GM23338 (cell line): ENCODE results near the gene FUT8. TPM values are rescaled to one million over a fixed set of nuclear protein-coding genes. Genes with fewer than 3 reads are reported as not detected.

ENCODE experiments used
- ATAC-seq: fragments of 200-7000 bp; cut with Tn5 transposase; 3 replicates; pipeline ENCODE4 v1.9.1; 2020
- DNase-seq: peaks from one replicate; pipeline ENCODE4 v3.0.0-alpha.2; 2015; ENCODE audit warnings: low spot score
- H2AFZ ChIP-seq: fragments of 200-600 bp; sonication (generic); 2 replicates; pipeline ENCODE4 v1.8.0; 2016; ENCODE audit warnings: antibody characterized with exemption, mild to moderate bottlenecking, moderate library complexity
- H3F3A ChIP-seq: fragments of 200-600 bp; sonication (generic); replicated peaks from 2 replicates; pipeline ENCODE4 v1.8.0; 2017; ENCODE audit warnings: antibody characterized with exemption, mixed run types, low read depth
- H3K27ac ChIP-seq: fragments of 200-600 bp; sonication (generic); 2 replicates; pipeline ENCODE4 v1.6.1; 2016; ENCODE audit warnings: low read depth
- H3K27me3 ChIP-seq: fragments of 200-600 bp; sonication (generic); 2 replicates; pipeline ENCODE4 v1.8.0; 2016; ENCODE audit warnings: mild to moderate bottlenecking, mixed run types, moderate library complexity; ENCODE audit not compliant: insufficient read depth
- H3K36me3 ChIP-seq: fragments of 200-600 bp; sonication (generic); 2 replicates; pipeline ENCODE4 v1.8.0; 2016; ENCODE audit warnings: mild to moderate bottlenecking; ENCODE audit not compliant: insufficient read depth
- H3K4me1 ChIP-seq: fragments of 200-600 bp; sonication (generic); 2 replicates; pipeline ENCODE4 v1.8.0; 2016; ENCODE audit warnings: mild to moderate bottlenecking, moderate library complexity; ENCODE audit not compliant: insufficient read depth
- H3K4me2 ChIP-seq: fragments of 200-600 bp; sonication (generic); 2 replicates; pipeline ENCODE4 v1.7.1; 2017; ENCODE audit warnings: mixed run types
- H3K4me3 ChIP-seq: fragments of 200-600 bp; sonication (generic); 2 replicates; pipeline ENCODE4 v1.6.1; 2016; ENCODE audit warnings: mixed run types
- H3K79me2 ChIP-seq: fragments of 200-600 bp; sonication (generic); replicated peaks from 2 replicates; pipeline ENCODE4 v1.8.0; 2017; ENCODE audit warnings: mild to moderate bottlenecking; ENCODE audit not compliant: insufficient read depth
- H3K9me2 ChIP-seq: fragments of 200-600 bp; sonication (generic); 2 replicates; pipeline ENCODE4 v1.8.0; 2017; ENCODE audit not compliant: insufficient read depth
- H4K20me1 ChIP-seq: fragments of 200-600 bp; sonication (generic); replicated peaks from 2 replicates; pipeline ENCODE4 v1.8.0; 2017; ENCODE audit warnings: mild to moderate bottlenecking; ENCODE audit not compliant: insufficient read depth
- H3K27ac Mint-ChIP-seq: 2 replicates; pipeline ENCODE4 v1.8.0; 2020; ENCODE audit warnings: inconsistent platforms, mild to moderate bottlenecking, moderate library complexity, mixed read lengths
- H3K27me3 Mint-ChIP-seq: 3 replicates; pipeline ENCODE4 v1.8.0; 2022; ENCODE audit warnings: low read depth, mild to moderate bottlenecking, moderate library complexity, mixed read lengths, inconsistent platforms; ENCODE audit not compliant: insufficient read depth, poor library complexity
- H3K36me3 Mint-ChIP-seq: 3 replicates; pipeline ENCODE4 v1.8.0; 2021; ENCODE audit warnings: low read depth, mild to moderate bottlenecking, inconsistent platforms, moderate library complexity, mixed read lengths
- H3K4me1 Mint-ChIP-seq: 3 replicates; pipeline ENCODE4 v1.8.0; 2020; ENCODE audit warnings: mild to moderate bottlenecking, inconsistent platforms, mixed read lengths
- H3K4me3 Mint-ChIP-seq: 3 replicates; pipeline ENCODE4 v1.8.0; 2021; ENCODE audit warnings: moderate library complexity, mild to moderate bottlenecking, inconsistent platforms, mixed read lengths
- H3K9me3 Mint-ChIP-seq: 3 replicates; pipeline ENCODE4 v1.8.0; 2020; ENCODE audit warnings: moderate library complexity, mild to moderate bottlenecking, inconsistent platforms, mixed read lengths
- CTCF ChIP-seq, 2 experiments: fragments of 200-600 bp in 1 of 2; sonication (generic) in 1 of 2; conservative IDR thresholded peaks; 2 replicates each; pipeline versions ENCODE4 v1.5.1 to v1.6.1; 2016 to 2017; ENCODE audit warnings: antibody characterized with exemption in 2 of 2, low read depth in 2 of 2, mild to moderate bottlenecking in 2 of 2, moderate library complexity in 1 of 2
- ETS1 ChIP-seq: IDR thresholded peaks from 2 replicates; pipeline ENCODE4 v1.6.1; 2016; ENCODE audit warnings: antibody characterized with exemption
- EZH2 ChIP-seq: fragments of 200-600 bp; sonication (generic); IDR thresholded peaks from one replicate; pipeline ENCODE4 v1.8.0; 2017; ENCODE audit warnings: antibody characterized with exemption, mild to moderate bottlenecking, low read depth; ENCODE audit not compliant: unreplicated experiment
- JUNB ChIP-seq: IDR thresholded peaks from one replicate; pipeline ENCODE4 v1.6.1; 2016; ENCODE audit warnings: antibody characterized with exemption; ENCODE audit not compliant: unreplicated experiment
- NANOG ChIP-seq: IDR thresholded peaks from 2 replicates; pipeline ENCODE4 v1.6.1; 2016; ENCODE audit warnings: antibody characterized with exemption, borderline replicate concordance
- POLR2AphosphoS5 ChIP-seq: IDR thresholded peaks from 2 replicates; pipeline ENCODE4 v1.6.1; 2016; ENCODE audit warnings: antibody characterized with exemption, low read depth
- REST ChIP-seq: IDR thresholded peaks from one replicate; pipeline ENCODE4 v1.6.1; 2018; ENCODE audit warnings: antibody characterized with exemption; ENCODE audit not compliant: unreplicated experiment
- STAT1 ChIP-seq: IDR thresholded peaks from one replicate; pipeline ENCODE4 v1.6.1; 2016; ENCODE audit warnings: antibody characterized with exemption; ENCODE audit not compliant: unreplicated experiment
- ZNF114 ChIP-seq: fragments of 250-450 bp; sonication (Bioruptor Pico); IDR thresholded peaks from 2 replicates; pipeline ENCODE4 v1.5.0; 2020; ENCODE audit warnings: mild to moderate bottlenecking, moderate library complexity
- ZNF331 ChIP-seq: fragments of 250-450 bp; sonication (Bioruptor Pico); IDR thresholded peaks from 2 replicates; pipeline ENCODE4 v1.5.0; 2020; ENCODE audit warnings: low read depth, mild to moderate bottlenecking, moderate library complexity
- polyA plus RNA-seq: library from polyadenylated mRNA; unstranded; fragments of >200 nt; fragmentation: Nextera tagmentation; extraction: Ambion mirVana; gene quantifications from 2 replicates; pipeline ENCODE4 v1.2.1, GENCODE V29; 2016
- total RNA-seq: library from RNA; depleted of rRNA; stranded (reverse); fragments of >200 nt; shearing (Covaris generic); gene quantifications from 2 replicates; pipeline ENCODE4 v1.2.3, GENCODE V29; 2014

The FUT8 gene
- total and polyA plus RNA-seq, 2 experiments from 2014 or later, result 8.2 to 23.2 TPM

- no peaks in the 10 kb centered on the region for H3K9me2 ChIP-seq
- no peaks in the 10 kb centered on the region for H3K9me3 Mint-ChIP-seq
- no peak overlapping the region for H3K4me3 Mint-ChIP-seq
- H3F3A ChIP-seq, result no peaks in the 10 kb centered on the region
- H3K27me3 ChIP-seq, result no peaks in the 10 kb centered on the region
- H2AFZ ChIP-seq, result no peak overlapping the region
- H3K4me1 Mint-ChIP-seq, result peaks cover 66% of the 10 kb centered on the region
- H3K27ac ChIP-seq, result no peak overlapping the region
- peaks cover 2% of the 10 kb centered on the region for H3K27me3 Mint-ChIP-seq
- ATAC-seq, result no peak
- H3K27ac Mint-ChIP-seq, result no peak overlapping the region
- H3K4me2 ChIP-seq, result no peak overlapping the region
- H3K4me3 ChIP-seq, result no peak overlapping the region
- TF ChIP-seq CTCF (conservative IDR thresholded peaks at IDR 0.05; ENCODE audit: low read depth in 2 of 2), result peak; percentile 15 to 40; a peak in 3 of 4 replicates
- no peak for TF ChIP-seq REST
- TF ChIP-seq STAT1, result no peak
- no peak for TF ChIP-seq ZNF331 (CRISPR knock-in tag)
- TF ChIP-seq JUNB, result no peak
- no peak for TF ChIP-seq NANOG
- peaks cover 29% of the 10 kb centered on the region; the same call in 1 of the 2 replicates for H3K4me1 ChIP-seq
- no peak for DNase-seq
- H3K36me3 Mint-ChIP-seq, result 0 out of 3 replicates have a peak, but pooled peaks cover 5% of the 10 kb centered on the region
- no peaks in the 10 kb centered on the region for H3K36me3 ChIP-seq
- H3K79me2 ChIP-seq, result no peaks in the 10 kb centered on the region
- no peaks in the 10 kb centered on the region for H4K20me1 ChIP-seq
These were observed 74.3 kb downstream of the FUT8 start for GRCh38 chr14:65486863-65487262.

- Mint-ChIP-seq H3K4me3 (no peak overlapping the region), H3K36me3 (0 out of 3 replicates have a peak, but pooled peaks cover 5% of the 10 kb centered on the region), H3K27ac (no peak overlapping the region; the same call in 1 of the 2 replicates), H3K4me1 (peaks cover 57% of the 10 kb centered on the region), H3K9me3 (no peaks in the 10 kb centered on the region), H3K27me3 (peaks cover 2% of the 10 kb centered on the region)
- H4K20me1 ChIP-seq, result no peaks in the 10 kb centered on the region
- H3K4me3 ChIP-seq, result no peak overlapping the region
- H3K4me1 ChIP-seq, result peaks cover 22% of the 10 kb centered on the region; the same call in 1 of the 2 replicates
- TF ChIP-seq JUNB (no peak), EZH2 (no peak), STAT1 (no peak), CTCF (conservative IDR thresholded peaks at IDR 0.05; ENCODE audit: low read depth in 2 of 2) (no peak), ZNF331 (CRISPR knock-in tag) (no peak), POLR2AphosphoS5 (no peak), ETS1 (no peak), ZNF114 (CRISPR knock-in tag) (no peak)
- no peak overlapping the region for H2AFZ ChIP-seq
- no peak overlapping the region for H3K27ac ChIP-seq
- no peaks in the 10 kb centered on the region for H3F3A ChIP-seq
- no peak for DNase-seq
- H3K4me2 ChIP-seq, result peak overlapping the region; percentile 2; the same call in 1 of the 2 replicates
- no peaks in the 10 kb centered on the region for H3K9me2 ChIP-seq
- no peaks in the 10 kb centered on the region for H3K79me2 ChIP-seq
- H3K27me3 ChIP-seq, result no peaks in the 10 kb centered on the region
- no peaks in the 10 kb centered on the region for H3K36me3 ChIP-seq
- peak; percentile 50; the same call in 1 of the 3 replicates for ATAC-seq
These were observed 75.4 kb downstream of the FUT8 start for GRCh38 chr14:65487783-65488494.
